Measurements from ENCODE around the gene ASPHD2. TPM values are rescaled to one million over a fixed set of nuclear protein-coding genes. Genes with fewer than 3 reads are reported as not detected.

Gene ASPHD2
- polyA plus RNA-seq, 1 of the 3 experiments (the other 2 are of a cell fraction), result 2.2 TPM

- H3K27me3 ChIP-seq (ENCODE audit: insufficient read depth), result no peaks in the 10 kb centered on the region
- peaks cover 3% of the 10 kb centered on the region for H3F3A ChIP-seq (replicated peaks; ENCODE audit: insufficient read depth)
- no peaks in the 10 kb centered on the region for H3K9me3 ChIP-seq
- TF ChIP-seq MAX (IDR thresholded peaks at IDR 0.05; ENCODE audit: low read depth), result no peak
- TF ChIP-seq NRF1 (IDR thresholded peaks at IDR 0.05; ENCODE audit: low read depth, low read length), result no peak
- H3K4me1 ChIP-seq (ENCODE audit: control insufficient read depth in 1 of 2, insufficient read depth in 2 of 2, low read depth in 1 of 2, low read length in 1 of 2), result peaks cover 0 to 8% of the 10 kb centered on the region in 2 experiments; a peak in 1 of 4 replicates
- H3K4me2 ChIP-seq, result no peak overlapping the region
- POLR2A ChIA-PET, result no interaction called here
- no peak overlapping the region for H2AFZ ChIP-seq (ENCODE audit: low read depth)
- H3K27ac ChIP-seq (ENCODE audit: low read depth in 2 of 2, low read length in 1 of 2), result no peak overlapping the region
- peaks cover 0 to 12% of the 10 kb centered on the region in 2 experiments for H3K36me3 ChIP-seq (replicated peaks in 1 of 2; ENCODE audit: control insufficient read depth in 1 of 2, insufficient read depth in 2 of 2, low read length in 1 of 2)
- no peak overlapping the region for H3K9ac ChIP-seq
- no peaks in the 10 kb centered on the region for H3K79me2 ChIP-seq (ENCODE audit: insufficient read depth)
- H4K20me1 ChIP-seq (ENCODE audit: insufficient read depth), result no peaks in the 10 kb centered on the region
- CTCF ChIA-PET, result interaction anchor here (2.9 kb wide), 1 partner anchor 28 kb away, joined by 14 read pairs; no protein-coding TSS in a partner anchor
- no peaks in the 10 kb centered on the region for H3K9me2 ChIP-seq
- DNase-seq, result no peak
- WGBS (ENCODE audit: low lambda C conversion rate), result 96% methylated on average over 22 of the region's 25 CpGs
- H3K4me3 ChIP-seq (ENCODE audit: low read depth in 2 of 2, low read length in 1 of 2), result no peak overlapping the region
Measured at GRCh38 chr22:26433805-26434204, 4.7 kb downstream of the ASPHD2 start.

- H3K9me3 ChIP-seq, result no peaks in the 10 kb centered on the region
- H3K9ac ChIP-seq, result no peak overlapping the region
- no peak for DNase-seq
- no peaks in the 10 kb centered on the region for H3K79me2 ChIP-seq (ENCODE audit: insufficient read depth)
- ChIA-PET POLR2A (no interaction called here), CTCF (interaction anchor here (0.9 to 2.9 kb wide), 2 partner anchors 26 to 37 kb away, joined by 3 to 14 read pairs; no protein-coding TSS in a partner anchor)
- H4K20me1 ChIP-seq (ENCODE audit: insufficient read depth), result no peaks in the 10 kb centered on the region
- H3K9me2 ChIP-seq, result no peaks in the 10 kb centered on the region
- no peak overlapping the region for H3K4me2 ChIP-seq
- TF ChIP-seq YY1 (IDR thresholded peaks at IDR 0.05; ENCODE audit: low read depth) (no peak), USF2 (IDR thresholded peaks at IDR 0.05; ENCODE audit: borderline replicate concordance, low read depth, low read length) (no peak), CHD2 (IDR thresholded peaks at IDR 0.05; ENCODE audit: low read length, partially characterized antibody) (no peak), FOSL2 (IDR thresholded peaks at IDR 0.05; ENCODE audit: borderline replicate concordance, low read depth) (no peak), REST (IDR thresholded peaks at IDR 0.05; ENCODE audit: low read depth, low read length) (no peak), NFIC (IDR thresholded peaks at IDR 0.05; ENCODE audit: borderline replicate concordance) (no peak), PBX3 (IDR thresholded peaks at IDR 0.05) (no peak), JUND (IDR thresholded peaks at IDR 0.05) (no peak), MEF2A (IDR thresholded peaks at IDR 0.05; ENCODE audit: borderline replicate concordance, low read depth) (no peak), NRF1 (IDR thresholded peaks at IDR 0.05; ENCODE audit: low read depth, low read length) (no peak), CTCF (IDR thresholded peaks at IDR 0.05) (no peak), RXRA (IDR thresholded peaks at IDR 0.05; ENCODE audit: borderline replicate concordance, low read depth) (no peak), TCF12 (IDR thresholded peaks at IDR 0.05) (no peak), TEAD4 (IDR thresholded peaks at IDR 0.05; ENCODE audit: borderline replicate concordance, insufficient read depth) (no peak), EP300 (IDR thresholded peaks at IDR 0.05; ENCODE audit: borderline replicate concordance in 1 of 2, low read depth in 1 of 2, low read length in 1 of 2) (no peak)
- H3K4me3 ChIP-seq (ENCODE audit: low read depth in 2 of 2, low read length in 1 of 2), result no peak overlapping the region
- H3K36me3 ChIP-seq (replicated peaks in 1 of 2; ENCODE audit: control insufficient read depth in 1 of 2, insufficient read depth in 2 of 2, low read length in 1 of 2), result peaks cover 0 to 12% of the 10 kb centered on the region in 2 experiments
- 88% methylated on average over 11 of the region's 11 CpGs for WGBS (ENCODE audit: low lambda C conversion rate)
- no peaks in the 10 kb centered on the region for H3K27me3 ChIP-seq (ENCODE audit: insufficient read depth)
- no peak overlapping the region for H3K27ac ChIP-seq (ENCODE audit: low read depth in 2 of 2, low read length in 1 of 2)
- no peaks in the 10 kb centered on the region; a peak in 1 of 4 replicates for H3K4me1 ChIP-seq (ENCODE audit: control insufficient read depth in 1 of 2, insufficient read depth in 2 of 2, low read depth in 1 of 2, low read length in 1 of 2)
- no peak overlapping the region for H2AFZ ChIP-seq (ENCODE audit: low read depth)
- peaks cover 3% of the 10 kb centered on the region for H3F3A ChIP-seq (replicated peaks; ENCODE audit: insufficient read depth)
Measured at GRCh38 chr22:26435327-26436093, 6.5 kb downstream of the ASPHD2 start.

Data from SK-N-SH (cell line).